Measurements from ENCODE around the gene TEK.
"Not testable (repeated sequence)": the region's sequence is repeated elsewhere in the genome, so short reads cannot be mapped to it uniquely, and the experiment has no call there.

GRCh38 chr9:27092496-27092895 lies 16.5 kb upstream of the TEK start:
- TF ChIP-seq FOS (IDR thresholded peaks at IDR 0.05; ENCODE audit: extremely low read depth, insufficient read length); SP2 (IDR thresholded peaks at IDR 0.05; ENCODE audit: extremely low read depth, low read depth, low read length, poor library complexity, severe bottlenecking); CEBPB (tag; IDR thresholded peaks at IDR 0.05); ZNF407 (IDR thresholded peaks at IDR 0.05; ENCODE audit: low read depth); ZNF75A (CRISPR knock-in tag; IDR thresholded peaks at IDR 0.05); CBX1 (IDR thresholded peaks at IDR 0.05; ENCODE audit: low read depth); HCFC1 (IDR thresholded peaks at IDR 0.05; ENCODE audit: low read depth, low read length); TEAD4 (IDR thresholded peaks at IDR 0.05; ENCODE audit: low read length); TEAD4 (CRISPR knock-in tag; IDR thresholded peaks at IDR 0.05; ENCODE audit: borderline replicate concordance); SIN3A (IDR thresholded peaks at IDR 0.05; ENCODE audit: borderline replicate concordance in 2 of 2, control insufficient read depth in 1 of 2, low read depth in 2 of 2, low read length in 2 of 2); ZNF512 (tag; IDR thresholded peaks at IDR 0.05); CTCF (IDR thresholded peaks at IDR 0.05 in 2 of 3, conservative IDR thresholded peaks at IDR 0.05 in 1 of 3; ENCODE audit: insufficient read depth in 2 of 3, low read depth in 1 of 3, low read length in 3 of 3): not testable (repeated sequence)
